Activated naive CD4-positive, alpha-beta T cell treated with anti-CD3 and anti-CD28 coated beads, Interleukin-2, amount 50 U/mL, for 24 hours (primary cell): Measurements from ENCODE around the gene MAN1C1.
"Not testable (repeated sequence)": the region's sequence is repeated elsewhere in the genome, so short reads cannot be mapped to it uniquely, and the experiment has no call there.

Experiments used
- H3K27ac Mint-ChIP-seq: one replicate; pipeline ENCODE4 v1.8.0; 2021; ENCODE audit warnings: mild to moderate bottlenecking, mixed read lengths
- H3K27me3 Mint-ChIP-seq: one replicate; pipeline ENCODE4 v1.8.0; 2021; ENCODE audit warnings: mixed read lengths
- H3K36me3 Mint-ChIP-seq: one replicate; pipeline ENCODE4 v1.8.0; 2021; ENCODE audit warnings: mixed read lengths
- H3K4me1 Mint-ChIP-seq: one replicate; pipeline ENCODE4 v1.8.0; 2021; ENCODE audit warnings: mixed read lengths
- H3K4me3 Mint-ChIP-seq: one replicate; pipeline ENCODE4 v1.8.0; 2021; ENCODE audit warnings: mild to moderate bottlenecking, mixed read lengths
- H3K9me3 Mint-ChIP-seq: one replicate; pipeline ENCODE4 v1.8.0; 2021; ENCODE audit warnings: mixed read lengths

MAN1C1 gene

DNA sequence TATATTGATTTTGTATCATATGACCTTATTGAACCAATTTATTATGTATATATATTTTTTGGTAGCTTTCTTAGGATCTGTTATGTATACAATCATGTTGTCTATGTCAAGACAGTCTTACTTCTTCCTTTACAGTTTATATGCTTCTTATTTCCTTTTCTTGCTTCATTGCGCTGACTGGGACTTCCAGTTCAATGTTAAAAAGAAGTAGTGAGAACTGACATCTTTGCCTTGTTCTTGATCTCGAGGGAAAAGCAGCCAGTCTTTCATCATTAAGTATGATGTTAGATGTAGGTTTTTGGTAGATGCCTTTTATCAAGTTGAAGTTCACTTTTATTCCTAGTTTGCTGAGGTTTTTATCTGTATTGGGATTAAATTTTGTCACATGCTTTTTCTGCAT lies 17.5 kb downstream of the MAN1C1 start:
- Mint-ChIP-seq H3K9me3 (peaks cover 4% of the 10 kb centered on the region), H3K4me3 (peak overlapping the region; percentile 72), H3K27me3 (no peaks in the 10 kb centered on the region), H3K36me3 (peaks cover 19% of the 10 kb centered on the region), H3K27ac (peak overlapping the region; percentile 94), H3K4me1 (peaks cover 88% of the 10 kb centered on the region)

DNA sequence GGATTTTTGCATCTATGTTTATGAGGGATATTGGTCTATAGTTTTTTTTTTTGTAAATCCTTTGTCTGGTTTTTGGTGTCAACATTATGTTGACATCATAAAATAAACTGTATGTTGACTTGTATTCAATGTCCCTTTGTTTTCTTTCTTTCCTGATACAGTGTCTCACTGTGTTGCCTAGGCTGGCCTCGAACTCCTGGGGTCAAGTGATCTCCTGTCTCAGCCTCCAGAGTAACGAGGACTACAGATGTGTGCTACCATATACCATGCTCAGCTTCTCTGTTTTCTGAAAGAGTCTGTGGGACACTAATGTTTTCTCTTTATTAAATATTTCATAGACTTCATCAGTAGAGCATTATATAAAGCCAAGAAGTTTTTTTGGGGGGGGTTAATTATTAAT lies 18.3 kb downstream of the MAN1C1 start:
- Mint-ChIP-seq H3K9me3 (peaks cover 5% of the 10 kb centered on the region), H3K27ac (peak overlapping the region; percentile 85), H3K4me3 (peak overlapping the region; percentile 59), H3K27me3 (no peaks in the 10 kb centered on the region), H3K36me3 (peaks cover 23% of the 10 kb centered on the region), H3K4me1 (peaks cover 88% of the 10 kb centered on the region)

DNA sequence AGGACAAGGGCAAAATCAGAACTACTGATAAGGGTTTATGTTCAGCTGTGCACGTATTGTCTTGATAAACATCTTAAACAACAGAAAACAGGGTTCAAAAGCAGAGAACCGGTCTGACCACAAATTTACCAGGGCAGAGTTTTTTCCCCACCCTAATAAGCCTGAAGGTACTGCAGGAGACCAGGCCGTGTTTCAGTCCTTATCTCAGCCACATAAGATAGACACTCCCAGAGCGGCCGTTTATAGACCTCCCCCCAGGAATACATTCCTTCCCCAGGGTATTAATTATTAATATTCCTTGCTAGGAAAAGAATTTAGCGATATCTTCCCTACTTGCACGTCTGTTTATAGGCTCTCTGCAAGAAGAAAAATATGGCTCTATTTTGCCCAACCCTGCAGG lies 19.6 kb downstream of the MAN1C1 start:
- H3K4me3 Mint-ChIP-seq, H3K9me3 Mint-ChIP-seq, H3K27me3 Mint-ChIP-seq: not testable (repeated sequence)
- Mint-ChIP-seq H3K27ac (peak overlapping the region; percentile 78), H3K36me3 (peaks cover 23% of the 10 kb centered on the region), H3K4me1 (peaks cover 88% of the 10 kb centered on the region)

DNA sequence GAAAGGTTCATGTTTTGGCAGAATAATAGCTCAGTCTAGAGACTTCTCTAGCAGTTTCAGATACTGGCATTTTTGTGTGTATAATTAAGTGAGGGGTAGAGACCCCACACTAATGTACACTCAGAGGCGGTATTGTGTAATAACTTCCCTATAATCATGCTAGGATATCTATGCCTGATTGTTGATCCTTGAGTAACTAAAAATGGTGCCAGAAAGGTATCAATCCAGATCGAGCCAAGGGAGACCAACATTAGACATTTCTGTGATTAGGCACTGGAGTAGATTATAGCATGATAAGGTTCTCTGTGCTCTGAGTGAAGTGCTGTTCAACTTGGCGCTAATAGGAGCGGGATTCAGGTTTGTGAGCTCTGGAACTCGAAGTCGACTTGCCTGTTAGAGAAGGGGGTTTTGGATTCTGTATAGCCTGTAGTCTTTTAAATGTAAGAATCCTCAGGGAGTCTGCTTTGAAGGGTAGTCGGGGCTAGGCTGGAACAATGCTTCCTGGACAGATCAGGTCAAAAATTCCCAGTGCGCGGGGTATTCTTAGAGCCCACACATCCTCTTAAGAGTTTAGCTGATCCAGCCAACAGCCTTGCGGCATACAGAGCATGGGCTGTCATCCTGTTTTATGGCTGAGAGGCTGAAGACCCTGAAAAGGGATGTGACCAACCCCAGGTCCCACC lies 24.2 kb downstream of the MAN1C1 start:
- H3K4me3 Mint-ChIP-seq: peak overlapping the region; percentile 80
- no peaks in the 10 kb centered on the region for H3K27me3 Mint-ChIP-seq
- H3K9me3 Mint-ChIP-seq: peaks cover 5% of the 10 kb centered on the region
- peaks cover 91% of the 10 kb centered on the region for H3K4me1 Mint-ChIP-seq
- peaks cover 26% of the 10 kb centered on the region for H3K36me3 Mint-ChIP-seq
- peak overlapping the region; percentile 47 for H3K27ac Mint-ChIP-seq

DNA sequence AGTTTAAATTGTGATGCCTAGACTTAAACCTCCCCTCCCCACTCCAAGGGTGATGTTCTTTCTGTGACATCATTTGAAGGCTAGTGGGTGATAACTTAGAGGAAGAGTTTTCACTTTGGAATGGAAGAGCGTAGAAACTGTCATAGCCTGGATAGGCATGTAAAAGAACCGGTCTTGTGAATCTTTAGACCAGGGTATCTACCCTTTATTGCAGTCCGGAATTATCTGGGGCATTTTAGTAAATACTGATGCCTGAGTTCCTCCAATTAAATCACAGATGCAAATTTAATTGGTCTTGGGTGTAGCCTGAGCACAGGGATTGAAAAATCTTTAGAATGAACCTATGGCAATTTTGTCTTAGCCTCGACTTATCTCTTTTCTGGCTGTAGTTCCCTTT lies 24.7 kb downstream of the MAN1C1 start:
- H3K4me1 Mint-ChIP-seq: peaks cover 87% of the 10 kb centered on the region
- H3K27me3 Mint-ChIP-seq: no peaks in the 10 kb centered on the region
- peak overlapping the region; percentile 80 for H3K4me3 Mint-ChIP-seq
- H3K27ac Mint-ChIP-seq: peak overlapping the region; percentile 47
- H3K36me3 Mint-ChIP-seq: peaks cover 24% of the 10 kb centered on the region
- H3K9me3 Mint-ChIP-seq: peaks cover 5% of the 10 kb centered on the region

DNA sequence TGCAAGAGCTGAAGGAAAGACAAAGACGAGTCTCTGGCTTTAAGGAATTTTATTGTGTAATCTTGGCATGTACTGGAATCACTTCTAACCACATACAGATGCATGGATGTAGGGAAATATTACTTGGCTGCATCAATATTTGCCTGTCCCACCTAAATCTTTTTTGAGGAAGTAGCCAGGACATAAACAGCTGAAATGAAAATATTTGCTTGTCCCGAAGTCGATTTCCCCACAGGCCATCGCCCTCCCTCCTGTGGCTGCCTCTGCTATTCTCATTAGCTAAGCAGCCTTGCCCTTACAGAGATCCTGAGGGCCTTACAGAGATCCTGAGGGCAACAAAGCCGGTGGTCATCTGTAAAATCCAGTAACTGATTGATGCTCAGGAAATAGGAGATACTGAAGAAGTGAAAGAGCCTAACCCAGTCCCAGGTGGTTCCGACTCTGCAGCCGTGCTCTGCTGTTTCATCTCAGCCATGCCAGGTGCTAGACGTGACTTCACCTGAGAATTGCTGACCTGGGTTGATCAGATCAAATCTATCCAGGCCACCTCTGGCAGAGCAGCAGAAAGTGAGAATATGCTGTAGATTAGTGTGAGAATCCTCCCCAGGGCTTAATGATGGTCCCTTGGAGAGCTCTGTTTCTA lies 25.5 kb downstream of the MAN1C1 start:
- peaks cover 91% of the 10 kb centered on the region for H3K4me1 Mint-ChIP-seq
- peak overlapping the region; percentile 85 for H3K27ac Mint-ChIP-seq
- H3K9me3 Mint-ChIP-seq: peaks cover 5% of the 10 kb centered on the region
- no peaks in the 10 kb centered on the region for H3K27me3 Mint-ChIP-seq
- H3K4me3 Mint-ChIP-seq: peak overlapping the region; percentile 80
- peaks cover 27% of the 10 kb centered on the region for H3K36me3 Mint-ChIP-seq

DNA sequence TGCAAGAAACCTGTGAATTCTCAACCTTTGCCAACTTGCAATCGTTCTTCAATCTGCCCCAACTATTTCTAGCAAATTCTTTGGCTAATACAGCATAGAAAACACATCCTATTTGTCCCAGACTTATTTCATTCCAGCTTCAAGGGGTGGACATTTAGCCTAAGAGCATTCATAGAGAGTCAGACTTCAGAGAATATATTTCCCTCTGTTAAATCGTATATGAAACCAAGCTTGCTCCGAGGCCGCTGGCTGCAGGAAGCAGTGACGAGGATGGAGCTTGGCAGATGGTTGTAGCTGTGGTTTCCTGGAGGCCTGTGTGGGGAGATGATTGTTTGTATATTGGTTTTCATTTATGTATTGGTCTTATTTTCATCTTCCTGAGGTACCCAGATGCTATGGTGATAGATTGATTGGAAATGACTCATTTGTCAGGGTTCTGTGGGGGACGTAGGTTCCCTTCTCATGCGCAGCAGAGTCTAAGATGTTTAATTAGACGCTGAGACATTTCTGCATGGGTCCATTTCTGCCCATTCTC lies 26.1 kb downstream of the MAN1C1 start:
- Mint-ChIP-seq H3K4me1 (peaks cover 92% of the 10 kb centered on the region), H3K9me3 (peaks cover 5% of the 10 kb centered on the region), H3K36me3 (peaks cover 24% of the 10 kb centered on the region), H3K27me3 (no peaks in the 10 kb centered on the region), H3K4me3 (peak overlapping the region; percentile 80), H3K27ac (peak overlapping the region; percentile 85)

DNA sequence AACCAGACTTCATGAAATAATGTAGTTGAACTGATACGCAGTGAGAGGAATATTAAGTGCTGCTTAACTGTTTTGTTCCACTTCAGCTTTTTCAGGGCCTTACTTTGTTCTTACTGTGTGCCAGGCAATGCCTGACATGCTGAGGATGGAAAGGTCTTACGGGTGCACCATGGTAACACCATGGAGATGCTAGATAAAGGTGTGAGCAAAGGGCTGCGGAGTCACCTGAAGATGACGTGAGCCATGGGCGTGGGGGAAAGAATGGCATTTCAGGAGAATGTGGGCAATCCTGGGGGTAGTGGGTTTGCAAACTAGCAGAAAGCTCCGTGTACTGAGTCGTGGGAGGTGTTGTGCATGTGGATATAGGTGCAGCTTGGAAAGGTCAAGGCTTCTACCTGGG lies 27.3 kb downstream of the MAN1C1 start:
- Mint-ChIP-seq H3K27me3 (no peaks in the 10 kb centered on the region), H3K4me1 (peaks cover 91% of the 10 kb centered on the region), H3K36me3 (peaks cover 16% of the 10 kb centered on the region), H3K27ac (peak overlapping the region; percentile 70), H3K9me3 (peaks cover 2% of the 10 kb centered on the region), H3K4me3 (peak overlapping the region; percentile 27)

DNA sequence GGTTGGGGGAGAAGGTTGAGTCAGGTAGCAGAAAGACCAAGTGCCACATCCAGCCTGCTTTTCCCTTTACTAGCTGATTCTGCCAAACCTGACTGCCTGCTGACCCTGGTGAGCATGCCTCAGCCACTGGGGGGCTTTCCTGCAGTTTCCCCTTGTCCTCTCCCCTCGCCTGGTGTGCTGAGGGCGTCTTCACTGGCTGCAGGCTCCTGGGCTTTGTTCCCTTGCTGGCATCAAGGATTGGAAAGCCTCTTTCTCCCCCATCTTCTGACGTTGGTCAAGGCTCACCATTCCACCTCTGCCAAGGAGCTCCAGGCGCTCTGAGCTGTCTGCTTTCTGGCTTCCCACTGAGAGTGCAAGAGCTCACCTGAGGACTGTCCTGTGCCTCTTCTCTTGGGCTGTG lies 28.4 kb downstream of the MAN1C1 start:
- Mint-ChIP-seq H3K36me3 (peaks cover 10% of the 10 kb centered on the region), H3K9me3 (no peaks in the 10 kb centered on the region), H3K4me1 (peaks cover 89% of the 10 kb centered on the region), H3K4me3 (no peak overlapping the region), H3K27me3 (no peaks in the 10 kb centered on the region), H3K27ac (peak overlapping the region; percentile 48)

DNA sequence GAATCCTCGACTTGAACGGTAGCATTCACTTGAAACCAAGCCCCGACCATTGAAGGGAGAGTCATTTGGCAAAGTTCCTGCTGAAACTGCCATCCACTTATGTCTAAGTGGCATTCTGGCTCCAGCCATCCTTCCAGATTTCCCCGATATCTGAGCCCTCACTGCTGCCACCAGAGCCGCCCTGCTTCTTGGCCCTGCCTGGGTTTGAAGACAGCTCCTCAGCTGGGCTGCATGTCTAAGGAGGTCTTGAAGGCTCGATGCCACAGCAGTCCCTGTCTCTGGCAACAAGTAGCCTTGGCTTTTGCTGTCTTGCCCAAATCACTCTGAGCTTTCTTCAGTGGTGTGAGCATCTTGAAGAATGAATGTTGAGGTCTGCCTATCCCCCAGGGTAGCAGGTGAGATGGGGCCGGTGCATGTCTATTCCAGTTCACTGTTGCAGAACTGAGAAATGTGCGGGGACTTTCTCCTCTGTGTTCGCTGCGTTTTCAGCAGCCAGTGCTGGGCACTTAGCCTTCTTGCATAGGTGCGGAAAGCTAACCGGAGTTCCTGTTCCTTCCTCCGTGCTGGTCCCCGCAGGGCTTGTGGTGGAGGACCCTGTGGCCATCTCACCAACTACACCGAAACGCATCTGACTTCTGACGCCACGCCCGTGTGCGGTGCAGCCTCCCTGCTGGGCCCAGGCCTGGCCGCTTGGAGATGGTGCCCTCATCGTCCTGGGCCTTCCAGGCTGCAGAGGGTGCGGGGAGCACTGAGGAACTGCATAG lies 29.2 kb downstream of the MAN1C1 start:
- no peak overlapping the region for H3K4me3 Mint-ChIP-seq
- peak overlapping the region; percentile 48 for H3K27ac Mint-ChIP-seq
- H3K27me3 Mint-ChIP-seq: no peaks in the 10 kb centered on the region
- H3K9me3 Mint-ChIP-seq: no peaks in the 10 kb centered on the region
- peaks cover 10% of the 10 kb centered on the region for H3K36me3 Mint-ChIP-seq
- peaks cover 89% of the 10 kb centered on the region for H3K4me1 Mint-ChIP-seq

DNA sequence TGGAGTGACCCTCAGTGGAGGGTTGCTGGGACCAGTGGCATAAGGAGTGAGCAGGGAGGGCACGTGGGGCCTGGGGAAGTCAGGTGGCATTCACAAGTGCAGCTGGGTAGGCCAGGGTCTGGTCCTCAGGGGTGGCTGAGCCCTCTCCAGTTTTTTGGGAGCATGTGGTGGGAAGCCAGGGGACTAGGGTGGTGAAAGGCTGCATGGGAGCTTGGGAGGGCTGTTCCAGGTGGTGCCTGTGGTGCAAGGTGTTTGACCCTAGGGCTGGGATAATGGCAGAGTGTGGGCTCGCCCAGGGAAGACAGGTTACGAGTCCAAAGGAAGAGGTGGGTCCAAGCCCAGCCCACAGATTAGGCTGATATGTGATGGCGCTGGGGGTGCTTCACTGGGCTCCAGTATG lies 30.5 kb downstream of the MAN1C1 start:
- peaks cover 83% of the 10 kb centered on the region for H3K4me1 Mint-ChIP-seq
- no peaks in the 10 kb centered on the region for H3K9me3 Mint-ChIP-seq
- peak overlapping the region; percentile 71 for H3K27ac Mint-ChIP-seq
- H3K27me3 Mint-ChIP-seq: no peaks in the 10 kb centered on the region
- peaks cover 10% of the 10 kb centered on the region for H3K36me3 Mint-ChIP-seq
- H3K4me3 Mint-ChIP-seq: no peak overlapping the region

DNA sequence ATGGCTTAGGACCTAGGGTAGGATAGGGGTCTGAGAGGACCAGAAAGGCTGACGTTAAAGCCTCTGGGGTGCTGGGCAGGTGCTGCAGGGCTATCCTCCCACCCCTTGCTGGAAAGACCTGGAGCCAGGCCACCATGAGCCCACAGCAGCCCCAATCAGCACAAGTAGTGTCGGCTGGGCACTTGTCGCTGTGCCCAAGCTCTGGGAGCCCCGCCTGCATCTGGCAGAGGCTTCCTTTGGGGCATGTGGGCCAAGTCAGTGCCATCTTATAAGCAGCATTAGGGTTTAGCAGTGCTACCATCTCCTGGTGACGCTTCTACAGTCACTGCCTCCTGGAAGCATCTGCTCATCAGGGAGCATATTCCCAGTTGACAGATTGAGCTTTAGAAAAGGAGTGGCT lies 31.3 kb downstream of the MAN1C1 start:
- no peak overlapping the region for H3K4me3 Mint-ChIP-seq
- no peaks in the 10 kb centered on the region for H3K9me3 Mint-ChIP-seq

DNA sequence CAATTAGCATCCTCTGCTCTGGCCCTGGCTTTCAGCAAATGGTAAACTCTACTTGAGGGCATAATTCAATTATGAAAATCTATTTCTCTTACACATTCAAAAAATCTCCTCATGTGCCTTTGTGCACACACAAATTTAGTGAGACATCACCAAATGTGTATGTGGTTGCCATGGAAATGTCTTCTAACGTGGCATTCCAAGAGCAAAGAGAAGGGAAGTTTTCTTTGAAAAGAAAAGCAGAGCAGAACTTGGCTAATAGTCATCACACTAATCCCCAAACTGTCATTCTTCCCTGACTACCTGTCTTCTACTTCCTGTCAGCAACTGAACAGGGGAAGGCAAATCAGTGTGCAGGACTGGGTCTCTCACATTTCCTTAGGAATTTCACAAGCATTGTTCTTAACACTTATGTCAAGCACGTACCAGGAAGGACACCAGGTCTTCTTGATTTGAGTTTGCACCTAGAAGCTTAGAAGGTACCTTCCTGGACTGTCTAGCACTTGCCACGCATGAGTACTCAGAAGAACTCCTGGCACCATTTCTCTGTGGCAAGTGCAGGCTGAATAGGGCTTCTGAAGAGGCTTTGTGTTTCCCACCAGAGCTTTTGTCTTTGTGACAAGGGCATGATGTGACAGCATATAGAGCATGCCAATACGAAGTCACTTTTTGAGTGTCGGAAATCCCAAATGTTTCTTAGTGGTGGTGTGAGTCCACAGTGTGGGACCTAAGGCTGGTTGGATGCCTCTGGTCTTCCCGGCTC lies 32.3 kb downstream of the MAN1C1 start:
- Mint-ChIP-seq H3K4me1 (peaks cover 84% of the 10 kb centered on the region), H3K4me3 (peak overlapping the region; percentile 2), H3K27ac (peak overlapping the region; percentile 27), H3K36me3 (peaks cover 10% of the 10 kb centered on the region), H3K27me3 (no peaks in the 10 kb centered on the region), H3K9me3 (no peaks in the 10 kb centered on the region)

More for the DNA sequence above, 31.3 kb downstream of the MAN1C1 start:
- Mint-ChIP-seq H3K27ac (no peak overlapping the region), H3K4me1 (peaks cover 79% of the 10 kb centered on the region), H3K27me3 (no peaks in the 10 kb centered on the region), H3K36me3 (peaks cover 10% of the 10 kb centered on the region)

DNA sequence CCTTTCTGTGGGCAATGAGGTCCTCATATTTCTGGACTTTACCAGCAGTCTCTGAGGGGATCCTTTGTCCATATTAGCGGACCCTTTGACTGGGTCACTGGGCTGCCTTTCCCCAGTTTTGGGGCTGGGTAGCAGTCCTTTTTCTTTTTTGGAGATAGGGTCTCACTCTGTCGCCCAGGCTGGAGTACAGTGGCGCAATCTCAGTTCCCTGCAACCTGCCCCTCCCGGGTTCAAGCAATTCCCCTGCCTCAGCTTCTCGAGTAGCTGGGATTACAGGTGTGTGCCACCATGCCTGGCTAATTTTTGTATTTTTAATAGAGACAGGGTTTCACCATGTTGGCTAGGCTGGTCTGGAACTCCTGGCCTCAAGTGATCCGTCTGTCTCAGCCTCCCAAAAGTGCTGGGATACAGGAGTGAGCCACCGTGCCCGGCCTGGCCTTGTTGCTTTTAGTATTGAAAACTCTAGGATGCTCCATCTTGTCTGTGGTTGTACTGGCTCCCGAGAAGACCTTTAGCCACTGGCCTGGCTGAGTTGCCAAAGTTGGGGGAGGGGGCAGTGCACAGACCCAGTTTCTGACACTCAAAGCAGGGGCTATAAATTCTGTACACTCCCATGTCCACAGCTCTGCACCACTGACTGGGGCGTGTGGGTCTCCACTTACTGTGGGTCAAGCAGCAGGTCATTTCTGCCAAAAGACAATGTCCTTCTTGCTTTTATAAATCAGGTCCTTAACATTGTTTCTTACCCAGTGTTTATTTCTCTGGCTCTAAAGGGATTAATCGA lies 33.1 kb downstream of the MAN1C1 start:
- Mint-ChIP-seq H3K27ac (peak overlapping the region; percentile 47), H3K4me1 (peaks cover 84% of the 10 kb centered on the region), H3K4me3 (no peak overlapping the region), H3K36me3 (peaks cover 7% of the 10 kb centered on the region), H3K9me3 (no peaks in the 10 kb centered on the region), H3K27me3 (no peaks in the 10 kb centered on the region)

DNA sequence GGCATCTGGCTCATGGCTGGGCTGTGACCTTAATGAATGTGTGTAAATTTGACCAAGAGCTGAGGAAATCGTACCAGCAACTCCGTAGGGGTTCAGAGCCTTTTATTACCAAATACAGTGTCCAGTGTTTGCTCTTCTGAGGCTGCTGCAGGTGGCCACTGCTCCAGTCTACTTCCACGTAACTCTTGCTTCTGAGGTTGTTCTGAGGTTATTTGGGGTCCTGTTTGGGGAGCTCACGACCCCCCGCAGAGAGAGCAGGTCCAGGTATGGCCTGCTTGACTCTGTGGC lies 33.6 kb downstream of the MAN1C1 start:
- Mint-ChIP-seq H3K4me3 (peak overlapping the region; percentile 45), H3K27me3 (no peaks in the 10 kb centered on the region), H3K36me3 (peaks cover 4% of the 10 kb centered on the region), H3K9me3 (no peaks in the 10 kb centered on the region), H3K4me1 (peaks cover 82% of the 10 kb centered on the region), H3K27ac (peak overlapping the region; percentile 47)
